ENCODE data around the gene OR2S2. TPM values are rescaled to one million over a fixed set of nuclear protein-coding genes. Genes with fewer than 3 reads are reported as not detected.

OR2S2 gene
- total RNA-seq, 2 donors from 2014 or later = not detected

DNA sequence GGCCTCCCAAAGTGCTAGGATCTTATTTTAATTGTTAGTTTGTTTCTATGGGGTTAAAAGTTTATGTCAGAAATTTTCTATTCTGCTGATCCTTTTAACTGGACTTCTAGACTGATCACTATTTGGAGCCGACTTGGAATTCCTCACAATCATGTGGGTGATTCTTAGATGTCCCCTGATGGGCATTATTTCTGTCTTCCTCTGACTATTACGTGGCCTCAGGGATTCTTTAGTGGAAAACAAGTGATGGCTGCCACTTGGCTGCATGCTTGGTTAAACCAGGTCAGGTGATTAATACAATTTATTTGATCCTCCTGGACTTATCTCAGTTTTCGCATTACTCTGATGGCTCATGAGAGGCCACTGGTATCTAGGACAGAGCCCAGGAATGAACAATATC, 32.2 kb upstream of the OR2S2 start:
- Histone ChIP-seq H3K4me3 (ENCODE audit: low read length) (no peak overlapping the region), H3K4me1 (ENCODE audit: control insufficient read depth, insufficient read depth, low read length) (no peaks in the 10 kb centered on the region), H3K9ac (ENCODE audit: extremely low read depth, low read length, poor library complexity, severe bottlenecking) (no peak overlapping the region), H3K27ac (ENCODE audit: low read depth, low read length) (no peak overlapping the region), H3K27me3 (ENCODE audit: control insufficient read depth, insufficient read depth, low read length, poor library complexity, severe bottlenecking) (peaks cover 69% of the 10 kb centered on the region), H3K36me3 (ENCODE audit: control insufficient read depth, insufficient read depth, low read length) (no peaks in the 10 kb centered on the region), H3K9me3 (ENCODE audit: control insufficient read depth, low read length) (no peaks in the 10 kb centered on the region)
- H3K27me3 Mint-ChIP-seq (ENCODE audit: insufficient read depth) = peaks cover 71% of the 10 kb centered on the region
- H3K27ac Mint-ChIP-seq = no peak overlapping the region
- no peak overlapping the region for H3K4me3 Mint-ChIP-seq
- TF ChIP-seq, protein P1, sequence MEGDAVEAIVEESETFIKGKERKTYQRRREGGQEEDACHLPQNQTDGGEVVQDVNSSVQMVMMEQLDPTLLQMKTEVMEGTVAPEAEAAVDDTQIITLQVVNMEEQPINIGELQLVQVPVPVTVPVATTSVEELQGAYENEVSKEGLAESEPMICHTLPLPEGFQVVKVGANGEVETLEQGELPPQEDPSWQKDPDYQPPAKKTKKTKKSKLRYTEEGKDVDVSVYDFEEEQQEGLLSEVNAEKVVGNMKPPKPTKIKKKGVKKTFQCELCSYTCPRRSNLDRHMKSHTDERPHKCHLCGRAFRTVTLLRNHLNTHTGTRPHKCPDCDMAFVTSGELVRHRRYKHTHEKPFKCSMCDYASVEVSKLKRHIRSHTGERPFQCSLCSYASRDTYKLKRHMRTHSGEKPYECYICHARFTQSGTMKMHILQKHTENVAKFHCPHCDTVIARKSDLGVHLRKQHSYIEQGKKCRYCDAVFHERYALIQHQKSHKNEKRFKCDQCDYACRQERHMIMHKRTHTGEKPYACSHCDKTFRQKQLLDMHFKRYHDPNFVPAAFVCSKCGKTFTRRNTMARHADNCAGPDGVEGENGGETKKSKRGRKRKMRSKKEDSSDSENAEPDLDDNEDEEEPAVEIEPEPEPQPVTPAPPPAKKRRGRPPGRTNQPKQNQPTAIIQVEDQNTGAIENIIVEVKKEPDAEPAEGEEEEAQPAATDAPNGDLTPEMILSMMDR (conservative IDR thresholded peaks at IDR 0.05) = no peak
- DNase-seq = no peak
- no peaks in the 10 kb centered on the region for H3K9me3 Mint-ChIP-seq
- no peaks in the 10 kb centered on the region for H3K36me3 Mint-ChIP-seq (ENCODE audit: low read depth)
- peaks cover 9% of the 10 kb centered on the region for H3K4me1 Mint-ChIP-seq
- WGBS, 2 experiments (ENCODE audit: insufficient coverage in 1 of 2, insufficient read length in 1 of 2) = 84 to 100% methylated on average over 3 of the region's 3 CpGs

DNA sequence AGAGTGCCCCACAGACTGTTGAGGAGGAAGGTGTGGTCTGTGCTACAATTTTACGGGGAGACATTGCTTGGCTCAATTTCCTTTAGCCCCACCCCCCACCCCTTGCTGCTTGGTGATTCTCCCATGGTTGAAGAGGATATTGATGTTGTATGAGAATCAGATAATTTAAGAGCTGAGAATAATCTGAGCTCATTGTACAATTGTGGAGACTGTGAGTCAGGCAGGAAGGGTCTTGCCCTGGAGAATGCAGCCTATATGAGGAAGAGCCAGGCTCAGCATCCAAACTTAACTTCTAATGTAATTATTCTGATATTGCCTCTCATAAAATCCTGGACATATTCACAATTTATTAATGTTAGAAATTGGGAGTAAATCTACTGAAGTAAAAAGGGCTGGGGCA, 26.1 kb upstream of the OR2S2 start:
- no peaks in the 10 kb centered on the region for H3K4me1 Mint-ChIP-seq
- H3K27ac ChIP-seq (ENCODE audit: low read depth, low read length) = no peak overlapping the region
- DNase-seq = no peak
- no CpG with 5 or more reads among the region's 1 CpG for WGBS, 2 experiments (ENCODE audit: insufficient coverage in 1 of 2, insufficient read length in 1 of 2)
- H3K9me3 Mint-ChIP-seq = no peaks in the 10 kb centered on the region
- no peak overlapping the region for H3K4me3 ChIP-seq (ENCODE audit: low read length)
- H3K27me3 ChIP-seq (ENCODE audit: control insufficient read depth, insufficient read depth, low read length, poor library complexity, severe bottlenecking) = peaks cover 51% of the 10 kb centered on the region
- H3K36me3 Mint-ChIP-seq (ENCODE audit: low read depth) = no peaks in the 10 kb centered on the region
- peaks cover 41% of the 10 kb centered on the region for H3K27me3 Mint-ChIP-seq (ENCODE audit: insufficient read depth)
- H3K4me1 ChIP-seq (ENCODE audit: control insufficient read depth, insufficient read depth, low read length) = no peaks in the 10 kb centered on the region
- no peak overlapping the region for H3K27ac Mint-ChIP-seq
- no peak overlapping the region for H3K9ac ChIP-seq (ENCODE audit: extremely low read depth, low read length, poor library complexity, severe bottlenecking)
- H3K4me3 Mint-ChIP-seq = no peak overlapping the region
- no peaks in the 10 kb centered on the region for H3K9me3 ChIP-seq (ENCODE audit: control insufficient read depth, low read length)
- no peaks in the 10 kb centered on the region for H3K36me3 ChIP-seq (ENCODE audit: control insufficient read depth, insufficient read depth, low read length)
- TF ChIP-seq, protein P1 (conservative IDR thresholded peaks at IDR 0.05) = no peak

DNA sequence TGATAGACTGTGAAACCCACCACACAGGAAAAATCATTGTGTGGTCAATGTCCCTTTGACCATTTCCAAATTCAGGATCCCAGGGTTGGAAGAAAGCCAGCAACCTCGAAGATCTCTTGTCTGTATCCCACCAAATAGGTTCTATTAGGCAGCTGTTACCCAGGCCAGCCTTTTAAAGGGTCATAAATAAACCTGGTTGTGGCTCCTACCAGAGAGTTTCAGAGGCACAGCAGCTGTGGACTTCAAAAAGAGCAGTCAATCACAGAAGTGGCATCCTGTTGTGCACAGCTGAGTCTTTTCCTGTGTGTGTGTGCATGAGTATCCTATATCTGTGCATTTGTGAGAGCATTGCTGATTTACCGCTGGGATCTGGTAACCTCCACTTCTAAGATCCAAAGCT, 23.7 kb upstream of the OR2S2 start:
- WGBS, 2 experiments (ENCODE audit: insufficient coverage in 1 of 2, insufficient read length in 1 of 2) = 17 to 20% methylated on average over 2 of the region's 2 CpGs
- Histone ChIP-seq H3K9ac (ENCODE audit: extremely low read depth, low read length, poor library complexity, severe bottlenecking) (no peak overlapping the region), H3K9me3 (ENCODE audit: control insufficient read depth, low read length) (no peaks in the 10 kb centered on the region), H3K36me3 (ENCODE audit: control insufficient read depth, insufficient read depth, low read length) (no peaks in the 10 kb centered on the region), H3K27ac (ENCODE audit: low read depth, low read length) (no peak overlapping the region), H3K4me3 (ENCODE audit: low read length) (no peak overlapping the region), H3K27me3 (ENCODE audit: control insufficient read depth, insufficient read depth, low read length, poor library complexity, severe bottlenecking) (peaks cover 44% of the 10 kb centered on the region), H3K4me1 (ENCODE audit: control insufficient read depth, insufficient read depth, low read length) (no peaks in the 10 kb centered on the region)
- no peaks in the 10 kb centered on the region for H3K4me1 Mint-ChIP-seq
- no peak overlapping the region for H3K4me3 Mint-ChIP-seq
- H3K9me3 Mint-ChIP-seq = no peaks in the 10 kb centered on the region
- H3K27ac Mint-ChIP-seq = no peak overlapping the region
- DNase-seq = no peak
- TF ChIP-seq, protein P1 (conservative IDR thresholded peaks at IDR 0.05) = no peak
- H3K36me3 Mint-ChIP-seq (ENCODE audit: low read depth) = no peaks in the 10 kb centered on the region
- peaks cover 39% of the 10 kb centered on the region for H3K27me3 Mint-ChIP-seq (ENCODE audit: insufficient read depth)

Measured in endodermal cell (in vitro differentiated cells).